ENCODE measurements around the gene PDZD2. TPM values are rescaled to one million over a fixed set of nuclear protein-coding genes. Genes with fewer than 3 reads are reported as not detected.

The PDZD2 gene
- total RNA-seq, 1 experiment from 2014 or later: 2.2 TPM

- Histone ChIP-seq H3K27me3 (replicated peaks; ENCODE audit: insufficient read depth, low read depth, low read length, poor library complexity) (no peaks in the 10 kb centered on the region), H3K9me3 (ENCODE audit: low read depth, low read length, poor library complexity, severe bottlenecking) (no peaks in the 10 kb centered on the region), H3K27ac (ENCODE audit: low read depth, low read length, poor library complexity, severe bottlenecking) (no peak overlapping the region), H3K36me3 (ENCODE audit: insufficient read depth, low read length, poor library complexity, severe bottlenecking) (no peaks in the 10 kb centered on the region), H3K4me3 (ENCODE audit: low read depth, low read length, poor library complexity, severe bottlenecking) (no peak overlapping the region), H3K4me1 (ENCODE audit: insufficient read depth, low read length, poor library complexity, severe bottlenecking) (no peaks in the 10 kb centered on the region)
- ChIA-PET POLR2A (ENCODE audit: low non-redundant PET) (no interaction called here), CTCF (no interaction called here)
- no TSS peak for BruUV-seq (replicated peaks)
- intact Hi-C loops (cut with micrococcal nuclease; ENCODE audit: unreplicated experiment): no loop called here
- TF ChIP-seq CTCF (conservative IDR thresholded peaks at IDR 0.05; ENCODE audit: low read depth, low read length): no peak
- no peak for TF ChIP-seq EZH2 (IDR thresholded peaks at IDR 0.05; ENCODE audit: borderline replicate concordance, low read depth, low read length, poor library complexity, severe bottlenecking)
- DNase-seq (ENCODE audit: low spot score): no peak
Observed at GRCh38 chr5:31748458-31749172, 109.7 kb downstream of the PDZD2 start.

- Histone ChIP-seq H3K4me3 (ENCODE audit: low read depth, low read length, poor library complexity, severe bottlenecking) (no peak overlapping the region), H3K4me1 (ENCODE audit: insufficient read depth, low read length, poor library complexity, severe bottlenecking) (no peaks in the 10 kb centered on the region), H3K9me3 (ENCODE audit: low read depth, low read length, poor library complexity, severe bottlenecking) (no peaks in the 10 kb centered on the region), H3K27ac (ENCODE audit: low read depth, low read length, poor library complexity, severe bottlenecking) (no peak overlapping the region), H3K36me3 (ENCODE audit: insufficient read depth, low read length, poor library complexity, severe bottlenecking) (no peaks in the 10 kb centered on the region), H3K27me3 (replicated peaks; ENCODE audit: insufficient read depth, low read depth, low read length, poor library complexity) (no peaks in the 10 kb centered on the region)
- ChIA-PET CTCF (no interaction called here), POLR2A (ENCODE audit: low non-redundant PET) (no interaction called here)
- no peak for DNase-seq (ENCODE audit: low spot score)
- intact Hi-C loops (cut with micrococcal nuclease; ENCODE audit: unreplicated experiment): no loop called here
- TF ChIP-seq EZH2 (IDR thresholded peaks at IDR 0.05; ENCODE audit: borderline replicate concordance, low read depth, low read length, poor library complexity, severe bottlenecking): no peak
- no peak for TF ChIP-seq CTCF (conservative IDR thresholded peaks at IDR 0.05; ENCODE audit: low read depth, low read length)
- no TSS peak for BruUV-seq (replicated peaks)
Observed at GRCh38 chr5:31750215-31750614, 111.3 kb downstream of the PDZD2 start.

GRCh38 chr5:31751610-31752009 lies 112.7 kb downstream of the PDZD2 start:
- BruUV-seq (replicated peaks): no TSS peak
- CTCF ChIA-PET: no interaction called here

More at GRCh38 chr5:31751610-31752009, 112.7 kb downstream of the PDZD2 start:
- DNase-seq (ENCODE audit: low spot score): no peak
- Histone ChIP-seq H3K27me3 (replicated peaks; ENCODE audit: insufficient read depth, low read depth, low read length, poor library complexity) (no peaks in the 10 kb centered on the region), H3K4me1 (ENCODE audit: insufficient read depth, low read length, poor library complexity, severe bottlenecking) (no peaks in the 10 kb centered on the region), H3K36me3 (ENCODE audit: insufficient read depth, low read length, poor library complexity, severe bottlenecking) (no peaks in the 10 kb centered on the region), H3K9me3 (ENCODE audit: low read depth, low read length, poor library complexity, severe bottlenecking) (no peaks in the 10 kb centered on the region), H3K27ac (ENCODE audit: low read depth, low read length, poor library complexity, severe bottlenecking) (no peak overlapping the region), H3K4me3 (ENCODE audit: low read depth, low read length, poor library complexity, severe bottlenecking) (no peak overlapping the region)
- intact Hi-C loops (cut with micrococcal nuclease; ENCODE audit: unreplicated experiment): no loop called here
- no peak for TF ChIP-seq EZH2 (IDR thresholded peaks at IDR 0.05; ENCODE audit: borderline replicate concordance, low read depth, low read length, poor library complexity, severe bottlenecking)
- TF ChIP-seq CTCF (conservative IDR thresholded peaks at IDR 0.05; ENCODE audit: low read depth, low read length): no peak
- POLR2A ChIA-PET (ENCODE audit: low non-redundant PET): no interaction called here
